HepG2 (cell line): ENCODE results near the gene CRIM1. TPM values are rescaled to one million over a fixed set of nuclear protein-coding genes. Genes with fewer than 3 reads are reported as not detected.

Experiments
- KLF11 ChIP-seq: IDR thresholded peaks from 2 replicates; pipeline ENCODE4 v1.6.1; 2016; ENCODE audit warnings: missing compliant biosample characterization
- MTF2 ChIP-seq: sonication (generic); formaldehyde crosslinking; IDR thresholded peaks from 2 replicates; pipeline ENCODE4 v1.5.0; 2020; ENCODE audit warnings: missing genetic modification reagents, borderline replicate concordance
- NR2F2 ChIP-seq: IDR thresholded peaks from 2 replicates; pipeline ENCODE4 v1.6.1; 2012; ENCODE audit warnings: low read depth, inconsistent platforms, borderline replicate concordance
- ONECUT2 ChIP-seq: sonication (generic); formaldehyde crosslinking; IDR thresholded peaks from 2 replicates; pipeline ENCODE4 v1.4.0; 2020; ENCODE audit warnings: missing genetic modification reagents
- PHF21A ChIP-seq: sonication (generic); formaldehyde crosslinking; IDR thresholded peaks from 2 replicates; pipeline ENCODE4 v1.5.0; 2020; ENCODE audit warnings: mild to moderate bottlenecking, missing genetic modification reagents
- YEATS4 ChIP-seq: sonication (generic); formaldehyde crosslinking; IDR thresholded peaks from 2 replicates; pipeline ENCODE4 v1.4.0; 2020; ENCODE audit warnings: missing genetic modification reagents, borderline replicate concordance
- ZNF292 ChIP-seq: sonication (generic); formaldehyde crosslinking; IDR thresholded peaks from 2 replicates; pipeline ENCODE4 v1.8.1; 2022; ENCODE audit warnings: mild to moderate bottlenecking, low read depth, missing genetic modification reagents, borderline replicate concordance
- ZNF614 ChIP-seq: IDR thresholded peaks from 2 replicates; pipeline ENCODE4 v1.6.1; 2018; ENCODE audit warnings: missing biosample characterization, missing genetic modification reagents, inconsistent platforms, borderline replicate concordance
- ZSCAN25 ChIP-seq: sonication (generic); formaldehyde crosslinking; IDR thresholded peaks from 2 replicates; pipeline ENCODE4 v1.8.0; 2022; ENCODE audit warnings: mild to moderate bottlenecking, missing genetic modification reagents
- ZSCAN29 ChIP-seq: sonication (generic); formaldehyde crosslinking; conservative IDR thresholded peaks from 2 replicates; pipeline ENCODE4 v1.4.0; 2020; ENCODE audit warnings: mild to moderate bottlenecking, missing genetic modification reagents
- ZSCAN9 ChIP-seq: IDR thresholded peaks from 2 replicates; pipeline ENCODE4 v1.6.1; 2016; ENCODE audit warnings: borderline replicate concordance
- polyA plus RNA-seq, 8 experiments: library from polyadenylated mRNA; depleted of rRNA in 3 of 8; stranded (reverse) in 7 of 8; unstranded in 1 of 8; fragments of >200 nt; fragmentation: Illumina TruSeq in 4 of 8; extraction: Trizol in 4 of 8; gene quantifications; 2 replicates each; pipeline versions ENCODE4 v1.2.1 to v1.2.3, GENCODE V29; 2011 to 2016; ENCODE audit warnings: low read depth in 4 of 8, missing spikeins in 1 of 8, mixed read lengths in 1 of 8; ENCODE audit not compliant: insufficient read depth in 1 of 8
- total RNA-seq, 5 experiments: library from RNA; depleted of rRNA; stranded (reverse); fragments of >200 nt; fragmentation: Illumina TruSeq; extraction: Trizol; gene quantifications; 2 replicates each; pipeline ENCODE4 v1.2.3, GENCODE V29; 2016; ENCODE audit warnings: low read depth in 1 of 5
- TF ChIP-seq, protein P1 (sequence below): sonication (generic); formaldehyde crosslinking; IDR thresholded peaks from 2 replicates; pipeline ENCODE4 v1.4.0; 2020; ENCODE audit warnings: missing genetic modification reagents
- TF ChIP-seq, protein P2 (sequence below): IDR thresholded peaks from 2 replicates; pipeline ENCODE4 v1.6.1; 2016; ENCODE audit warnings: low read depth, control low read depth
- TF ChIP-seq, protein P3 (sequence below): sonication (generic); formaldehyde crosslinking; IDR thresholded peaks from 2 replicates; pipeline ENCODE4 v1.8.1; 2023; ENCODE audit warnings: mild to moderate bottlenecking, moderate library complexity, missing genetic modification reagents
- TF ChIP-seq, protein P4 (sequence below): sonication (generic); formaldehyde crosslinking; IDR thresholded peaks from 2 replicates; pipeline ENCODE4 v1.5.1; 2020; ENCODE audit warnings: missing genetic modification reagents, mild to moderate bottlenecking, borderline replicate concordance
- TF ChIP-seq, protein P5 (sequence below): sonication (generic); IDR thresholded peaks from 2 replicates; pipeline ENCODE4 v1.6.1; 2016; ENCODE audit warnings: low read depth, borderline replicate concordance
- TF ChIP-seq, protein P6 (sequence below): IDR thresholded peaks from 2 replicates; pipeline ENCODE4 v1.6.1; 2018; ENCODE audit warnings: missing genetic modification reagents

CRIM1 gene
- total and polyA plus RNA-seq, 2 of the 13 experiments (the other 11 are each of a cell fraction or from before 2014, with no cell fraction given): 39.1 to 69.9 TPM

DNA sequence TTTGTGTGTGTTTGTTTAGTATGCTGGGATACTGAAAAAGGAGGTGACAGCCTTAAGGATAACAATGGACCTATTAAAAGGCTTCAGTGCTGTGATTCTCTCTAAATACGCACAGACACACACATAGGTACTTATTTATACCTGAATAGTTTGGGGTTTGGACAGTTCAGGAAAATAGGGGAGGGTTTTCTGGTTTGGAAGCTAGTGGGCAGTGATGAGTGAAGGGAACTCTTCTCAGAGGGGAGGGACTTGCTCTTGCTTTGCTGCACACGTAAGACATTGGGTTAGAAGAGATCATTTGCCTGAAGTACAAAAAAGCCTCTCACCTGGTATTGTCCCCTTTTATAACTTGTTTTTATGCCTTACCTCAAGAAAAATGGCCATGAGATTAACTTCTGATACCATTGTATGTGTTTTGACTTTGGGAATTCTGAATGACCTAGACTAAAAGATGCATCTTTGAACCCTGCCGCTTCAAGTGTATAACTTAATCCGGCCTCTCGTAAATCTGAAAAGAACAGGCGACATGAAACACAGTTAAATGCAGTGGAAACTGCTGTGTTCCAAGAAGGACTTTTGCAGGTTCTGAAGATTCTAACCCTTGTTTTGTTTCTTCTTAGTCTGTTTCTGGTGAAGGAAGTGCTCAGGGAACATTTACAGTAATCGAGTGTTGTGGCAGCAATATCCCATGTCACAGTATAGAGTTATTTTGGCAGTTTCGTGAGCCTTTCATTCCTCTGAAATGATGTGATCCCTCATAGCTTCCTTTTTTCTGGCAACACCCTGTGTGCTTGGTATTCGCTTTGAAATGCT lies 2.5 kb downstream of the CRIM1 start (continued):
- TF ChIP-seq, protein P1, sequence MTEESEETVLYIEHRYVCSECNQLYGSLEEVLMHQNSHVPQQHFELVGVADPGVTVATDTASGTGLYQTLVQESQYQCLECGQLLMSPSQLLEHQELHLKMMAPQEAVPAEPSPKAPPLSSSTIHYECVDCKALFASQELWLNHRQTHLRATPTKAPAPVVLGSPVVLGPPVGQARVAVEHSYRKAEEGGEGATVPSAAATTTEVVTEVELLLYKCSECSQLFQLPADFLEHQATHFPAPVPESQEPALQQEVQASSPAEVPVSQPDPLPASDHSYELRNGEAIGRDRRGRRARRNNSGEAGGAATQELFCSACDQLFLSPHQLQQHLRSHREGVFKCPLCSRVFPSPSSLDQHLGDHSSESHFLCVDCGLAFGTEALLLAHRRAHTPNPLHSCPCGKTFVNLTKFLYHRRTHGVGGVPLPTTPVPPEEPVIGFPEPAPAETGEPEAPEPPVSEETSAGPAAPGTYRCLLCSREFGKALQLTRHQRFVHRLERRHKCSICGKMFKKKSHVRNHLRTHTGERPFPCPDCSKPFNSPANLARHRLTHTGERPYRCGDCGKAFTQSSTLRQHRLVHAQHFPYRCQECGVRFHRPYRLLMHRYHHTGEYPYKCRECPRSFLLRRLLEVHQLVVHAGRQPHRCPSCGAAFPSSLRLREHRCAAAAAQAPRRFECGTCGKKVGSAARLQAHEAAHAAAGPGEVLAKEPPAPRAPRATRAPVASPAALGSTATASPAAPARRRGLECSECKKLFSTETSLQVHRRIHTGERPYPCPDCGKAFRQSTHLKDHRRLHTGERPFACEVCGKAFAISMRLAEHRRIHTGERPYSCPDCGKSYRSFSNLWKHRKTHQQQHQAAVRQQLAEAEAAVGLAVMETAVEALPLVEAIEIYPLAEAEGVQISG (CRISPR knock-in tag): peak; percentile 48; the same call in 1 of the 2 replicates
- 0 out of 2 replicates have a peak, but pooled peaks have one; percentile 62 for TF ChIP-seq ZSCAN25 (CRISPR knock-in tag)
- peak; percentile 62 for TF ChIP-seq PHF21A (CRISPR knock-in tag)
- 0 out of 2 replicates have a peak, but pooled peaks have one; percentile 13 for TF ChIP-seq KLF11 (CRISPR knock-in tag)
- TF ChIP-seq ONECUT2: no peak
- TF ChIP-seq, protein P2, sequence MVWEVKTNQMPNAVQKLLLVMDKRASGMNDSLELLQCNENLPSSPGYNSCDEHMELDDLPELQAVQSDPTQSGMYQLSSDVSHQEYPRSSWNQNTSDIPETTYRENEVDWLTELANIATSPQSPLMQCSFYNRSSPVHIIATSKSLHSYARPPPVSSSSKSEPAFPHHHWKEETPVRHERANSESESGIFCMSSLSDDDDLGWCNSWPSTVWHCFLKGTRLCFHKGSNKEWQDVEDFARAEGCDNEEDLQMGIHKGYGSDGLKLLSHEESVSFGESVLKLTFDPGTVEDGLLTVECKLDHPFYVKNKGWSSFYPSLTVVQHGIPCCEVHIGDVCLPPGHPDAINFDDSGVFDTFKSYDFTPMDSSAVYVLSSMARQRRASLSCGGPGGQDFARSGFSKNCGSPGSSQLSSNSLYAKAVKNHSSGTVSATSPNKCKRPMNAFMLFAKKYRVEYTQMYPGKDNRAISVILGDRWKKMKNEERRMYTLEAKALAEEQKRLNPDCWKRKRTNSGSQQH (CRISPR knock-in tag): peak; percentile 28; the same call in 1 of the 2 replicates
- 0 out of 2 replicates have a peak, but pooled peaks have one; percentile 13 for TF ChIP-seq ZNF614 (CRISPR knock-in tag)
- TF ChIP-seq ZNF292 (CRISPR knock-in tag): 0 out of 2 replicates have a peak, but pooled peaks have one; percentile 31
- TF ChIP-seq ZSCAN9 (CRISPR knock-in tag): peak; percentile 67; the same call in 1 of the 2 replicates
- TF ChIP-seq NR2F2: no peak
- 0 out of 2 replicates have a peak, but pooled peaks have one; percentile 43 for TF ChIP-seq YEATS4 (CRISPR knock-in tag)
- no peak for TF ChIP-seq MTF2
- TF ChIP-seq, protein P3, sequence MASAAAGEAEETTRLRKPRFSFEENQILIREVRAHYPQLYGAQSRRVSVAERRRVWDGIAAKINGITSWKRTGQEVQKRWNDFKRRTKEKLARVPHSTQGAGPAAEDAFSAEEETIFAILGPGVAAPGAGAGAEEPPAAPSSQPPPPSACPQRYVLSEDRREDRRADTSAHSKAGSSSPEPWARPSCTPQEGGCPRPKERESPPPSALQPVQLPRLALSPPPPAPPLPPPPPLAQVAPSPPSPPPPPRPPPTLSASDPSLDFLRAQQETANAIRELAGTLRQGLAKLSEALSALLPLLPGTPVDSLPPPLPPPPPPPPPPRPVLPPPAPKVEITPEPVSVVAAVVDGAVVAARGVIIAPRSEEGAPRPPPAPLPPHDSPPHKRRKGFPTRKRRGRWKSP (CRISPR knock-in tag): peak; percentile 44; the same call in 1 of the 2 replicates
- TF ChIP-seq, protein P4, sequence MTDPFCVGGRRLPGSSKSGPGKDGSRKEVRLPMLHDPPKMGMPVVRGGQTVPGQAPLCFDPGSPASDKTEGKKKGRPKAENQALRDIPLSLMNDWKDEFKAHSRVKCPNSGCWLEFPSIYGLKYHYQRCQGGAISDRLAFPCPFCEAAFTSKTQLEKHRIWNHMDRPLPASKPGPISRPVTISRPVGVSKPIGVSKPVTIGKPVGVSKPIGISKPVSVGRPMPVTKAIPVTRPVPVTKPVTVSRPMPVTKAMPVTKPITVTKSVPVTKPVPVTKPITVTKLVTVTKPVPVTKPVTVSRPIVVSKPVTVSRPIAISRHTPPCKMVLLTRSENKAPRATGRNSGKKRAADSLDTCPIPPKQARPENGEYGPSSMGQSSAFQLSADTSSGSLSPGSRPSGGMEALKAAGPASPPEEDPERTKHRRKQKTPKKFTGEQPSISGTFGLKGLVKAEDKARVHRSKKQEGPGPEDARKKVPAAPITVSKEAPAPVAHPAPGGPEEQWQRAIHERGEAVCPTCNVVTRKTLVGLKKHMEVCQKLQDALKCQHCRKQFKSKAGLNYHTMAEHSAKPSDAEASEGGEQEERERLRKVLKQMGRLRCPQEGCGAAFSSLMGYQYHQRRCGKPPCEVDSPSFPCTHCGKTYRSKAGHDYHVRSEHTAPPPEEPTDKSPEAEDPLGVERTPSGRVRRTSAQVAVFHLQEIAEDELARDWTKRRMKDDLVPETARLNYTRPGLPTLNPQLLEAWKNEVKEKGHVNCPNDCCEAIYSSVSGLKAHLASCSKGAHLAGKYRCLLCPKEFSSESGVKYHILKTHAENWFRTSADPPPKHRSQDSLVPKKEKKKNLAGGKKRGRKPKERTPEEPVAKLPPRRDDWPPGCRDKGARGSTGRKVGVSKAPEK: peak; percentile 68
- TF ChIP-seq ZSCAN29: 0 out of 2 replicates have a peak, but pooled peaks have one; percentile 6
- TF ChIP-seq, protein P5, sequence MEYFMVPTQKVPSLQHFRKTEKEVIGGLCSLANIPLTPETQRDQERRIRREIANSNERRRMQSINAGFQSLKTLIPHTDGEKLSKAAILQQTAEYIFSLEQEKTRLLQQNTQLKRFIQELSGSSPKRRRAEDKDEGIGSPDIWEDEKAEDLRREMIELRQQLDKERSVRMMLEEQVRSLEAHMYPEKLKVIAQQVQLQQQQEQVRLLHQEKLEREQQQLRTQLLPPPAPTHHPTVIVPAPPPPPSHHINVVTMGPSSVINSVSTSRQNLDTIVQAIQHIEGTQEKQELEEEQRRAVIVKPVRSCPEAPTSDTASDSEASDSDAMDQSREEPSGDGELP: 0 out of 2 replicates have a peak, but pooled peaks have one; percentile 0
- TF ChIP-seq, protein P6, sequence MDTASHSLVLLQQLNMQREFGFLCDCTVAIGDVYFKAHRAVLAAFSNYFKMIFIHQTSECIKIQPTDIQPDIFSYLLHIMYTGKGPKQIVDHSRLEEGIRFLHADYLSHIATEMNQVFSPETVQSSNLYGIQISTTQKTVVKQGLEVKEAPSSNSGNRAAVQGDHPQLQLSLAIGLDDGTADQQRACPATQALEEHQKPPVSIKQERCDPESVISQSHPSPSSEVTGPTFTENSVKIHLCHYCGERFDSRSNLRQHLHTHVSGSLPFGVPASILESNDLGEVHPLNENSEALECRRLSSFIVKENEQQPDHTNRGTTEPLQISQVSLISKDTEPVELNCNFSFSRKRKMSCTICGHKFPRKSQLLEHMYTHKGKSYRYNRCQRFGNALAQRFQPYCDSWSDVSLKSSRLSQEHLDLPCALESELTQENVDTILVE (CRISPR knock-in tag): 0 out of 2 replicates have a peak, but pooled peaks have one; percentile 33
